ENCODE data around the gene HMCN1.

Gene HMCN1

GRCh38 chr1:185798505-185798904 is 64.3 kb downstream of the HMCN1 start:
- no peaks in the 10 kb centered on the region for H3K79me2 ChIP-seq (ENCODE audit: insufficient read depth, low read length)
- H3K4me3 ChIP-seq (ENCODE audit: low read depth, low read length, poor library complexity, severe bottlenecking) = no peak overlapping the region
- no peaks in the 10 kb centered on the region for H3F3A ChIP-seq (ENCODE audit: insufficient read depth, low read length)
- H3K9ac ChIP-seq (ENCODE audit: low read length) = no peak overlapping the region
- no peak overlapping the region for H2AFZ ChIP-seq (ENCODE audit: low read length)
- no peaks in the 10 kb centered on the region for H4K20me1 ChIP-seq (ENCODE audit: insufficient read depth, low read length)
- no peaks in the 10 kb centered on the region for H3K9me2 ChIP-seq (ENCODE audit: low read depth, low read length)
- no peak overlapping the region for H3K4me2 ChIP-seq (ENCODE audit: low read length)
- TF ChIP-seq, protein P1, sequence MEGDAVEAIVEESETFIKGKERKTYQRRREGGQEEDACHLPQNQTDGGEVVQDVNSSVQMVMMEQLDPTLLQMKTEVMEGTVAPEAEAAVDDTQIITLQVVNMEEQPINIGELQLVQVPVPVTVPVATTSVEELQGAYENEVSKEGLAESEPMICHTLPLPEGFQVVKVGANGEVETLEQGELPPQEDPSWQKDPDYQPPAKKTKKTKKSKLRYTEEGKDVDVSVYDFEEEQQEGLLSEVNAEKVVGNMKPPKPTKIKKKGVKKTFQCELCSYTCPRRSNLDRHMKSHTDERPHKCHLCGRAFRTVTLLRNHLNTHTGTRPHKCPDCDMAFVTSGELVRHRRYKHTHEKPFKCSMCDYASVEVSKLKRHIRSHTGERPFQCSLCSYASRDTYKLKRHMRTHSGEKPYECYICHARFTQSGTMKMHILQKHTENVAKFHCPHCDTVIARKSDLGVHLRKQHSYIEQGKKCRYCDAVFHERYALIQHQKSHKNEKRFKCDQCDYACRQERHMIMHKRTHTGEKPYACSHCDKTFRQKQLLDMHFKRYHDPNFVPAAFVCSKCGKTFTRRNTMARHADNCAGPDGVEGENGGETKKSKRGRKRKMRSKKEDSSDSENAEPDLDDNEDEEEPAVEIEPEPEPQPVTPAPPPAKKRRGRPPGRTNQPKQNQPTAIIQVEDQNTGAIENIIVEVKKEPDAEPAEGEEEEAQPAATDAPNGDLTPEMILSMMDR (IDR thresholded peaks at IDR 0.05; ENCODE audit: low read length) = no peak
- TF ChIP-seq EZH2 (IDR thresholded peaks at IDR 0.05; ENCODE audit: borderline replicate concordance, low read length) = no peak
- H3K9me3 ChIP-seq (ENCODE audit: low read length) = peaks cover 2% of the 10 kb centered on the region; the same call in 1 of the 2 replicates
- H3K4me1 ChIP-seq (ENCODE audit: insufficient read depth, low read length, severe bottlenecking) = no peaks in the 10 kb centered on the region
- no peak overlapping the region for H3K27ac ChIP-seq (ENCODE audit: low read depth, low read length, poor library complexity, severe bottlenecking)
- H3K27me3 ChIP-seq (ENCODE audit: insufficient read depth, low read length) = no peaks in the 10 kb centered on the region
- no peaks in the 10 kb centered on the region for H3K36me3 ChIP-seq (ENCODE audit: insufficient read depth, low read length)

DNA sequence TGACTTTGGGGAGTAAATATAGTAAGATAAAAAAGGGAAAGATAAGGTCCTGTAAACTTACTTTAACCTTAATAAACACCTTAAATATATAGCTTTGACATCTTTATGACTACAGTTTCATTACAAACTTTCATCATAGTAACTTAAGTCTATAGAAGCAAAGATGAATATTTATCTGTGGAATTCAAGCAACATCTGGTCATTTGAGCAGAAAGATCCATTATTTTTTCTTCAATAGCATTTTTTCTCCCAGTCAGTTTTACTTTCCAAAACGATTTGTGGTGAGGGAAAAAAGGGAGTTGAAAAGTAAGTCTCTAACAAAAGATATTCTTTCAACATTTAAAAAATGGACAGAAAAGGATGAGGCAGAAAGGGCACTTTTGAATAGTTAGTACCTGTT is 69.0 kb downstream of the HMCN1 start:
- TF ChIP-seq, protein P1 (IDR thresholded peaks at IDR 0.05; ENCODE audit: low read length) = no peak
- TF ChIP-seq EZH2 (IDR thresholded peaks at IDR 0.05; ENCODE audit: borderline replicate concordance, low read length) = no peak
- H3K9me3 ChIP-seq (ENCODE audit: low read length) = peaks cover under 1% of the 10 kb centered on the region; the same call in 1 of the 2 replicates
- no peak overlapping the region for H3K9ac ChIP-seq (ENCODE audit: low read length)
- H3K4me2 ChIP-seq (ENCODE audit: low read length) = no peak overlapping the region
- H4K20me1 ChIP-seq (ENCODE audit: insufficient read depth, low read length) = no peaks in the 10 kb centered on the region
- H3F3A ChIP-seq (ENCODE audit: insufficient read depth, low read length) = no peaks in the 10 kb centered on the region
- no peaks in the 10 kb centered on the region for H3K4me1 ChIP-seq (ENCODE audit: insufficient read depth, low read length, severe bottlenecking)
- no peaks in the 10 kb centered on the region for H3K36me3 ChIP-seq (ENCODE audit: insufficient read depth, low read length)
- no peaks in the 10 kb centered on the region for H3K79me2 ChIP-seq (ENCODE audit: insufficient read depth, low read length)
- no peaks in the 10 kb centered on the region for H3K27me3 ChIP-seq (ENCODE audit: insufficient read depth, low read length)
- no peaks in the 10 kb centered on the region for H3K9me2 ChIP-seq (ENCODE audit: low read depth, low read length)
- H3K27ac ChIP-seq (ENCODE audit: low read depth, low read length, poor library complexity, severe bottlenecking) = no peak overlapping the region
- no peak overlapping the region for H2AFZ ChIP-seq (ENCODE audit: low read length)
- H3K4me3 ChIP-seq (ENCODE audit: low read depth, low read length, poor library complexity, severe bottlenecking) = no peak overlapping the region

DNA sequence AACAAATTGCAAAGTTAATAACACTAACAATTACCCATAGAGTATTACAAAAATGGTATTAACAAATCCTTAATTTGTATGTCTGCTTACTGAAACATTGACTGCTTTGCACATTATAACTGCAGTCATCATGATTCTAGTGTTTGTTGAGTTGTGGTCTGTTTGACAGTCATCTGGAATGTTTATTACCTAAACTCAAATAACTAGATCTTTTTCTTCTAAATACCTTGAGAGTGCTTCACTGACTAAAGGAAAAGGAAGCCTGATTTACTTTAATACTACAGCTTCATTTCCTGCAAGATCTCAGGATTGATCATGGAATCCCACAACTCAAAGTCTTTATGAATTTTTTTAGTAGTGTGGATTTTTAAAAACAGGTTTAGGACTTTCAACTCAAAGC is 70.0 kb downstream of the HMCN1 start:
- no peaks in the 10 kb centered on the region for H3K4me1 ChIP-seq (ENCODE audit: insufficient read depth, low read length, severe bottlenecking)
- H3K9me2 ChIP-seq (ENCODE audit: low read depth, low read length) = no peaks in the 10 kb centered on the region
- TF ChIP-seq, protein P1 (IDR thresholded peaks at IDR 0.05; ENCODE audit: low read length) = no peak
- TF ChIP-seq EZH2 (IDR thresholded peaks at IDR 0.05; ENCODE audit: borderline replicate concordance, low read length) = no peak
- H4K20me1 ChIP-seq (ENCODE audit: insufficient read depth, low read length) = no peaks in the 10 kb centered on the region
- H3K4me3 ChIP-seq (ENCODE audit: low read depth, low read length, poor library complexity, severe bottlenecking) = no peak overlapping the region
- H3K4me2 ChIP-seq (ENCODE audit: low read length) = no peak overlapping the region
- H3K27ac ChIP-seq (ENCODE audit: low read depth, low read length, poor library complexity, severe bottlenecking) = no peak overlapping the region
- H3K36me3 ChIP-seq (ENCODE audit: insufficient read depth, low read length) = no peaks in the 10 kb centered on the region
- H3K27me3 ChIP-seq (ENCODE audit: insufficient read depth, low read length) = no peaks in the 10 kb centered on the region
- no peak overlapping the region for H2AFZ ChIP-seq (ENCODE audit: low read length)
- no peak overlapping the region for H3K9ac ChIP-seq (ENCODE audit: low read length)
- no peaks in the 10 kb centered on the region for H3K9me3 ChIP-seq (ENCODE audit: low read length)
- no peaks in the 10 kb centered on the region for H3K79me2 ChIP-seq (ENCODE audit: insufficient read depth, low read length)
- H3F3A ChIP-seq (ENCODE audit: insufficient read depth, low read length) = no peaks in the 10 kb centered on the region
